Islet precursor cell (in vitro differentiated cells): ENCODE measurements around the gene TUBGCP3.
"Not testable (repeated sequence)": the region's sequence is repeated elsewhere in the genome, so short reads cannot be mapped to it uniquely, and the experiment has no call there.

ENCODE experiments used
- DNase-seq: peaks from one replicate; pipeline ENCODE4 v3.0.0-alpha.2; 2018

TUBGCP3 gene, protein sequence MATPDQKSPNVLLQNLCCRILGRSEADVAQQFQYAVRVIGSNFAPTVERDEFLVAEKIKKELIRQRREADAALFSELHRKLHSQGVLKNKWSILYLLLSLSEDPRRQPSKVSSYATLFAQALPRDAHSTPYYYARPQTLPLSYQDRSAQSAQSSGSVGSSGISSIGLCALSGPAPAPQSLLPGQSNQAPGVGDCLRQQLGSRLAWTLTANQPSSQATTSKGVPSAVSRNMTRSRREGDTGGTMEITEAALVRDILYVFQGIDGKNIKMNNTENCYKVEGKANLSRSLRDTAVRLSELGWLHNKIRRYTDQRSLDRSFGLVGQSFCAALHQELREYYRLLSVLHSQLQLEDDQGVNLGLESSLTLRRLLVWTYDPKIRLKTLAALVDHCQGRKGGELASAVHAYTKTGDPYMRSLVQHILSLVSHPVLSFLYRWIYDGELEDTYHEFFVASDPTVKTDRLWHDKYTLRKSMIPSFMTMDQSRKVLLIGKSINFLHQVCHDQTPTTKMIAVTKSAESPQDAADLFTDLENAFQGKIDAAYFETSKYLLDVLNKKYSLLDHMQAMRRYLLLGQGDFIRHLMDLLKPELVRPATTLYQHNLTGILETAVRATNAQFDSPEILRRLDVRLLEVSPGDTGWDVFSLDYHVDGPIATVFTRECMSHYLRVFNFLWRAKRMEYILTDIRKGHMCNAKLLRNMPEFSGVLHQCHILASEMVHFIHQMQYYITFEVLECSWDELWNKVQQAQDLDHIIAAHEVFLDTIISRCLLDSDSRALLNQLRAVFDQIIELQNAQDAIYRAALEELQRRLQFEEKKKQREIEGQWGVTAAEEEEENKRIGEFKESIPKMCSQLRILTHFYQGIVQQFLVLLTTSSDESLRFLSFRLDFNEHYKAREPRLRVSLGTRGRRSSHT

GRCh38 chr13:112587764-112588489 lies at the start of gene TUBGCP3:
Gene TUBGCP3, minus strand, starts transcription at chr13:112588153. Its CDS starts 173 bp downstream, at chr13:112587980.
- peak; percentile 87 for DNase-seq

DNA sequence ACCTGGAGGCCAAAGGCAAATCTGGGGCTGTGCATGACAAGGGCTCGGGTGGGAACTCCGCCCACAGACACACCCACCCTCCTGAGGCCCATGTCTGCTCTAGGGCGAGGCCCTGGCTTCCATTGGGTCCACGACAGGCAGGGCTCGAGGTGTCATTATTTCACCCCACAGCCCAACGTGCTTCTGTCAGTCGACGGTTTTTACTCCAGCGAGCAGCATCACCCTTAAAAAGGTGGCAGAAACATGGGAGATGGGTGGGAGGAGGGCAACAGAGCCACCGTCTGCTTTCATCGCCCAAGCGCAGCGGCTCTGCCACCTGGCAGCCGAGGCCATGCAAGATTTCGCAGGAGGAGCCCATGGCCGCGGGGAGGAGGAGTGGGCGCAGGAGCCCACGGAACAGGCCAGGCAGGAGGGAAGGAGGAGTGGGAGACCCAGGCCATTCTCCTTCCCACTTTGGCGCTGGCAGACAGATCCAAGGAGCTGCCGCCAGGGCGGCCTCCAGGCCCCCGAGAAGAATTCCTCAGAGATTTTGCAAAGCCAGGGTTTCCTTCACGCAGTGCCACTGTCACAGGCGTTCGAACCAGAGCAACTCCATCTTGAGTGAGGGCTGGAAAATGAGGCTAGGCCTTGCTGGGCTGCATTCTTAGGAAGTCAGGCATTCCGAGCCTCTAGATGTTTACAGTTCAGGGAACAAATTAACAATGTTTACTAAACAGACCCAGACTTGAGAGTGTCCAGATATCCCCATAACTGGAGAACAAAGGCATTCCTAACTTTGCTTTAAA lies 49.3 kb upstream of the TUBGCP3 start:
- peak; percentile 90 for DNase-seq

DNA sequence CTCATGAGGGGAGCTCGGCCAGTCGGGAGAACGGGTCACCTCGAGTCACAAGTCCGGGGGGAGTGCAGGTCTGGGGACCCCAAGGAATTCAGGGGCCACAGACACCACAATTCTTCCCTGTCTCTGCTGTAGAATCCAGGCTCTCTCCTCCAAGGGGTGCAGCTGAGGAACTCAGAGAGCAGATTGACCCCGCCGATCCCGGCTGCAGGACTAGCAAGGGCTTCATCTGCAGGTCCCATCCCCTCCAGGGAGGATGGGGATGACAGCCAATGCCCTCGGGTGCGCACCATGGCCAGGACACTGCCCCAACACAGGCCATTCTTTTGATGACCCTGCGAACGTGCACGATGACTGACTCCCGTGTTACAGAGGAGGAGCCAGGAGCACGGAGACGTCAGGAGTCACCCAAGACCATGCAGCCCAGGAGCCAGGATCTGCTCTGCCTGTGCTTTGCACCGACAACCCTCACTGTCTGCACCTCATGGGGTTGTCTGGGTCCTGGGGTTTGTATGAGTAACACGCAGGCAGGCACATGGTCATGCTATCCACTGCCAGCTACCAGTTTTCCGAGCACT lies 48.5 kb upstream of the TUBGCP3 start:
- DNase-seq = peak; percentile 49

GRCh38 chr13:112635323-112635722 lies 47.4 kb upstream of the TUBGCP3 start:
- peak; percentile 51 for DNase-seq

- DNase-seq = no peak
Observed at GRCh38 chr13:112634102-112634501, 46.1 kb upstream of the TUBGCP3 start.

- DNase-seq = not testable (repeated sequence)
Observed at GRCh38 chr13:112630226-112630625, 42.3 kb upstream of the TUBGCP3 start.

DNA sequence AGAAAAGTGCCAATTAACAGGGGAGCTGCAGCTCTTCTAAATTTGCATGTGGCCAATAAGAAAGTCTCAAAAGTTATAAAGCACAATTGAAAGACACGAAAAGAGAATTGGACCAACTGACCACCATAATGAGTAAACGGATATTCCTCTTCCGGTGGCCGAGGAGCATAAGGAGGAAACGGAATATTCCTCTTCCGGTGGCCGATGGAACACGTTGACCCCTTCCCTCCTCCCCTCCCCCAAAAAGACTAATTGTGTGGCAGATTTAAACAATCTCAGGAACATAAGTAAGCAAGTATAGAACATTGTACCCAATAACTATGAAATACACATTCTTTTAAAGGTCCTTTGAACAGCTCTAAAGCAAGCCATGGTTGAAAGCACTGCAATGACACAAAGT lies 41.2 kb upstream of the TUBGCP3 start:
- DNase-seq = peak; percentile 15

- peak; percentile 13 for DNase-seq
Observed at GRCh38 chr13:112627613-112628012, 39.7 kb upstream of the TUBGCP3 start.

GRCh38 chr13:112627161-112627560 lies 39.2 kb upstream of the TUBGCP3 start:
- peak; percentile 29 for DNase-seq

DNA sequence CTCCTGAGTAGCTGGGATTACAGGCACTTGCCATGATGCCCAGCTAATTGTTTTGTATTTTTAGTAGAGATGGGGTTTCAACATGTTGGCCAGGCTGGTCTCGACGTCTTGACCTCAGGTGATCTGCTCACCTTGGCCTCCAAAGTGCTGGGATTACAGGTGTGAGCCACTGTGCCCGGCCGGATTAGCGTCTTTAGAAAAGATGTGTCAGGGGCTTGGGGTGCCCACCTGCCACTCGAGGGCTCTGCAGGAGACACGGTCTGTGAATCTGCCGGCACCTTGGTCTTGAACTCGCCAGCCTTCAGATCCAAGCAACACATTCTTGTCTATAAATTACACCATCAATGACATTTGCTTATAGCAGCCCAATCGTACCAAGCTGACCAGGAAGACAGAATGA lies 38.8 kb upstream of the TUBGCP3 start:
- peak; percentile 21 for DNase-seq

DNA sequence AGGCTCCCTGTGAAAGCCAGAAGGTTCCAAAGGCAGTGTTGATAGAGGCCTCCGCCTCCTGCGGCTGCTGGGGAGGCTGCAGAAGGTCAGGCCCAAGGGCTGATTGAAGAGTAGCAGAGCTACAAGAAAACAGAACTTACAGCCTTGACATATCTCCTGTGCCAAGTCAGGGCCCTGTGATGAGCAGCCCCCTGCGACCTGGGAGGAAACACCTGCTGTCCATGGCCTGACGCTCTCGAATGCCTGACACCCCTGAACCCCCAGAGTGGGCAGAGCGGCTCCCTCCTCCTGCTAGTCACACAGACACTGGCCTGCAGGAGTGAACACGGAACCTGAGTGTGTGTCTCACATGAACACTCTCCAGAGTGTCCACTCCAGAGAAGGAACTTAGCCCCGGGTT lies 38.2 kb upstream of the TUBGCP3 start:
- peak; percentile 25 for DNase-seq

DNA sequence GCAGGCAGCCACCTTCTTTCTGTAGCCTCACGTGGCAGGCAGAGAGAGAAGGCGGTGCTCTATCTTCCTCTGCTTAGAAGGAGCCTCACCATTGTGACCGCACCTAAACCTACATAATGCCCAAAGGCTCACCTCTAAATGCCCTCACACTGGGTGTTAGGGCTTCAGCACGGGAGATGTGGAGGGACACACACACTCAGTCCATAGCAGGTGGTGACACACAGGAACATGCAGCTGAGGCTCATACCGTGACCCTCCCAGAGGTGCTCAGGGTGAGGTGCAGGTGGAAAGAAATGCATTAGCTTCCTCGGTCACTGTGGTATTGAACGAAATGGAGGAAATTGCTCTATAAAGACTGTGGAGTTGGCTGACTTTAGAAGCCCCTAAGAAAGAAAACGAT lies 37.7 kb upstream of the TUBGCP3 start:
- DNase-seq = peak; percentile 32

DNA sequence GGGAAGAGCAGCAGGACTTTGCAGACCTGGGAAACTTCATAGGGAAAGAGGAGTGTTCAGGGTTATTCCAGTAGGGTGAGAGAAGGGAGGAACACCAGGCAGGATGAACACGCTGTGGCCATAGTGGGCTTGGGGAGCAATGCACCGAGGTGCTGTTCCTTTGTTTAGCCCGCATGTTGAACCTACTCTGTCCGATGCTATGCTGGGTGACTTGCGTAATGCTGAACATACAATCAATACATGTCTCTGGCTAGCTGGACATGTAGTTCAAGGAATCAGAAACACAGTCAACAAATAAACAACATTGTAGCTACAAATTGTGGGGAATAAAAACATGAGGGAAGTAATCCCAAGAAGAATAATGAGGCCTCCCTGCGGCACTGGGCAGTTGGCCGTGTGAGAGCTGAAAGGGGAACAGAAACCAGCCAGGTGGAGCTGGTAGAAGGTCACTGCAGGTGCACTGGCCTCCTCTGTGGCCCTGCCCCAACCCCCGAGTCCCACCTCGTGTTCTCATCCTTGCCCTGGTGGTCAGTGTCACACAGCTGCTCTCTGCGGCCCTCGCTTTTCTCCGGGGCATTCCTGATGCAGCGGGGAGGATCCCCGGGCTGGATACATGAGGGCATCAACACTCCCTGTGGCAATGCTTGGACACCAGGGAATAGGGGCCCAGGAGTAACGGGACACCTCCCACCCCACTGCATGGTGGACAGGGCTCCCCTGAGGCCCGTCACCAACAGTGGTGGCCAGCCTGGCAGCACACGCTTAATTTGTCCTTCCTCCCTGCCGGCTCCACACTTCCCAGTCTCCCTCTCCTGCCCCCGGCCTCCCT lies 36.9 kb upstream of the TUBGCP3 start:
- DNase-seq = peak; percentile 42

DNA sequence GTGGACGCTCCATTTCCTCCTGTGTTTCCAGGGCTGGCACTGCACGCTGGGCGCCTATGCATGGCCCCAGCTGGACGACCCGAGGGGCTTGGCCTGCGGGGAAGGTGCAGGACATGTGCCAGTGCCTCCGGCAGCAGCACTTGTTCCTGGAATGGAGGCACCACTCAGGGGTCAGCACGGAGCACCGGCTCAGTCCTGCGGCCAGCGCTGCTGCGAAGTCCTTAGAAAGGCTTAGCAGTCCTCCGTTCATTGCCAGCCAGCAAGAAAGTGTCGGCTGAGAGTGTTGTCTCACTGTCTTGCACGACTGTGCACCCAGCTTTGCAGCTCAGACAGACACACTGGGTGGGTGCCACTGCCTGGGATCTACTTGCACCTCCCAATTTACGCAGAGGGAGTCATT lies 36.1 kb upstream of the TUBGCP3 start:
- no peak for DNase-seq

- DNase-seq = no peak
Observed at GRCh38 chr13:112623051-112623711, 35.2 kb upstream of the TUBGCP3 start.

DNA sequence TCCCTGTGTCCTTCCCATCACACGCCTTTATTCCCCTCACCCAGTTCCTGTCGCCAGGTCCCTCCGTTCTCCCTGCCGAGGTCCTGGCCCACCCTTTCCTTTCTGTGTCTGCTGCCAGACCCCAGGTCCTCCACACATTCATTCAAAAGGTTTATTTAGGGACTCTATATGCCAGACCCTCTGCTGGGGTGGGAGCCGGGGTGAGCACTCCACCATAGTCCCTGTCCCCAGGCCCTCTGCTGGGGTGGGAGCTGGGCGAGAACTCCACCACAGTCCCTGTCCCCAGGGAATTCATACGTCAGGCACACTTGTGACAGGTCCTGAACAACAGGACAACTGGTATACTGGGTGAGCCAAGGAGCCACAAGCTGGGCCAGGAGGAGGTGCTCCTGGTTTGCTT lies 34.4 kb upstream of the TUBGCP3 start:
- no peak for DNase-seq

DNA sequence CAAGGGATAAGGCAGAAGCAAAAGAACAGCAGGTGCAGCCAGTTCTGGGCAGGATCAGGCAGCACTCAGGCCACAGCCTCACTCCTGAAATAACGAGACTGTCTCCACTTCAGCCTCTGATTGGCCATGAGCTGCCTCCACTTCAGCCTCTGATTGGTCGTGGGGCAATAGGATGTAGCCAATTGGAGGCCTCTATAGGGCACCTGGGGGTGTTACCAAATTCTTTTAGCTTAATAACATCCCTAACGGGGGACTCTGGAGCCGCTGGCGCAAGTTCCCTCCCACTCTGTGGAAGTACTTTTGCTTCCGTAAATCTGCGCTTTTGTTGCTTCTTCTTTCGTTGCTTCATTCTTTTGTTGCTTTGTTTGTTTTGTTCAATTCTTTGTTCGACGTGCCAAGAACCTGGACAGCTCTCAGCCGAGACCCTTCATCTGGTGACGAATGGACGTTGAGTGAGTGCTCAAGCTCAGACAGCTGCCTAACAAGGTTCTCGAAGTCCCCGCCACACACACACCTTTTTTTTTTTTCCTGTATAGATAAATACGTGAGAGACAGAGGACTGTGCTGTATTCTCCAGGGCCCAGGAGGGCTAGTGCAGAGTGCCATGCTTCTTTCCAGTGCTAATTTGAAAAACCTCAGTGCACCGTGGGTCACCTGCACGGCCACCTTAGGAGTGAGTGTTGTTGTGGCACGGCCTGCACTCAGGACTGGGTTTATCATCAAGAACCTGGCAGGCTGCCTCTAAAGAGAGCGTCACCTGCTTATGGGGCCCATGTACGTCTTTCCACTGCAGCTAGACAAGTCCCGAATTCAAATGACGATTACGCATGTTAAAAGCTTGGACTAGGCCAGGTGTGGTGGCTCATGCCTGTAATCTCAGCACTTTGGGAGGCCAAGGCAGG lies 32.0 kb upstream of the TUBGCP3 start:
- DNase-seq = peak; percentile 92

- DNase-seq = no peak
Observed at GRCh38 chr13:112618501-112618900, 30.5 kb upstream of the TUBGCP3 start.

DNA sequence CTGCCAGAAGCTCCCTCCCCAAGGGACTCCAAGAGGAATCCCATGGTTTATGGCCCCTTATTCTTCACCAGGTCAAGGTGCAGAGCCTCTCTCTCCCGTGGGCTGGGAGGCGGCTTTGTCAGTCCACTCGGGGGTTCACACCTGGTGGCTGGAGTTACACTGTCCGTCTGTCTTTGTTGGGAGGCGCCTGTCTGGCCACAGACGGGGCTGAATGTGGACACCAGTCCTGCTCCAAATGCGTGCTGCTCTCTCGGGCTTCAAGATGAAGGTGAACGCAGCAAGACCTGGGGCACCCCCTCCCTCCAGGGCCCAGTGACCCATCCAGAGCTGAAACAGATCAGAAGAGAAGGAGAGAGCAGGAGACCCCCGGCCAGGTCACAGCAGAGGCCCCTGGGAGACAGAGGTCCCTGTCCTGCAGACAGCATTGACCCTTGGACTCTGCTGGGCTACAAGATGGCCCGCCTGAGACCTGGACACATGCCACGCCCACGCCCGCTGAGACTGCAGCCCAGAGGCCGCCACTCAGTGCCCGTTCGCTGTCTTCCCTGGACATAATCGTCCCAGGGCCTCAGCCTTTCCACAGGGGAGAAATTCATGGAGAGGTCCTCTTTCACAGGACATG lies 29.9 kb upstream of the TUBGCP3 start:
- DNase-seq = no peak
